Measurements from ENCODE around the gene WDR70. TPM values are rescaled to one million over a fixed set of nuclear protein-coding genes. Genes with fewer than 3 reads are reported as not detected.

WDR70 gene
- total and polyA plus RNA-seq, 2 of the 8 experiments (the other 6 are each of a cell fraction or from before 2014, with no cell fraction given), result 10.6 to 37.4 TPM

- TF ChIP-seq CHD7 (IDR thresholded peaks at IDR 0.05; ENCODE audit: insufficient replicate concordance, low read length) (no peak), E2F6 (IDR thresholded peaks at IDR 0.05) (no peak), CBX8 (IDR thresholded peaks at IDR 0.05; ENCODE audit: borderline replicate concordance, low read depth, low read length) (no peak), ZNF274 (IDR thresholded peaks at IDR 0.05; ENCODE audit: borderline replicate concordance, extremely low read depth, low read length) (no peak)
These were observed 201.0 kb downstream of the WDR70 start (continued) for GRCh38 chr5:37580106-37580505.
